ENCODE data around the gene PAFAH2.

DNA sequence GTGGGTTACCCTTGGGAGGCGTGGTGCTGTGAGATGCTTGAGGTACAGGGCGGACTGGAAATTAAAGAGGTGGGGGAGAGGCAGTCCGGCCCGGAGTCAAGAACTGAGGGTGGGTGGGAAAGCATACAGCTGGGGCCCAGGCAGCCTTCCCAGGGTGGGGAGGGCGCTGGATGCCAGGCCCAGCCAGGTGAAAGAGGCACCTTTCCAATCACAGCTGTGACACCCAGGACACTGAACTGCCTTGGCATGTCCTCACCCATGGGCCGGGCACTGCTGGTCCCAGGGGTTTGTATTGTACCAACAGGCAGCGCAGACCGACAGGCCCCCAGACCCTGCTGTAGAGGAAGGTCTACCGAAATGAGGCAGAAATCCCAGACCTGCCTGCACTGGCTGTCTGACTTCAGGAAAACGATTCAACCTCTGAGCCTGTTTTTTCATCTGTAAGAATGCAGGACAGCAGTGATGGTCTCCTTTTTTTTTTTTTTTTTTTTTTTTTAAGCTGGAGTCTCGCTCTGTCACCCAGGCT, 39.0 kb upstream of the PAFAH2 start:
- TF ChIP-seq, protein P1, sequence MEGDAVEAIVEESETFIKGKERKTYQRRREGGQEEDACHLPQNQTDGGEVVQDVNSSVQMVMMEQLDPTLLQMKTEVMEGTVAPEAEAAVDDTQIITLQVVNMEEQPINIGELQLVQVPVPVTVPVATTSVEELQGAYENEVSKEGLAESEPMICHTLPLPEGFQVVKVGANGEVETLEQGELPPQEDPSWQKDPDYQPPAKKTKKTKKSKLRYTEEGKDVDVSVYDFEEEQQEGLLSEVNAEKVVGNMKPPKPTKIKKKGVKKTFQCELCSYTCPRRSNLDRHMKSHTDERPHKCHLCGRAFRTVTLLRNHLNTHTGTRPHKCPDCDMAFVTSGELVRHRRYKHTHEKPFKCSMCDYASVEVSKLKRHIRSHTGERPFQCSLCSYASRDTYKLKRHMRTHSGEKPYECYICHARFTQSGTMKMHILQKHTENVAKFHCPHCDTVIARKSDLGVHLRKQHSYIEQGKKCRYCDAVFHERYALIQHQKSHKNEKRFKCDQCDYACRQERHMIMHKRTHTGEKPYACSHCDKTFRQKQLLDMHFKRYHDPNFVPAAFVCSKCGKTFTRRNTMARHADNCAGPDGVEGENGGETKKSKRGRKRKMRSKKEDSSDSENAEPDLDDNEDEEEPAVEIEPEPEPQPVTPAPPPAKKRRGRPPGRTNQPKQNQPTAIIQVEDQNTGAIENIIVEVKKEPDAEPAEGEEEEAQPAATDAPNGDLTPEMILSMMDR (IDR thresholded peaks at IDR 0.05), result no peak
- TF ChIP-seq POLR2A (IDR thresholded peaks at IDR 0.05), result no peak

Measured in Peyer's patch (tissue), 4 donors.